Hepatocyte (in vitro differentiated cells): ENCODE results near the gene TBCD. TPM values are rescaled to one million over a fixed set of nuclear protein-coding genes. Genes with fewer than 3 reads are reported as not detected.

Experiments used
- DNase-seq: peaks from one replicate; pipeline ENCODE4 v3.0.0-alpha.2; 2016; ENCODE audit warnings: low spot score
- H2AFZ ChIP-seq: fragments of 200-600 bp; sonication (generic); 2 replicates; pipeline ENCODE4 v1.6.0; 2016; ENCODE audit warnings: antibody characterized with exemption, mild to moderate bottlenecking
- H3K27ac ChIP-seq: fragments of 200-600 bp; sonication (generic); 2 replicates; pipeline ENCODE4 v1.5.1; 2016; ENCODE audit warnings: mild to moderate bottlenecking
- H3K27me3 ChIP-seq: fragments of 200-600 bp; sonication (generic); 2 replicates; pipeline ENCODE4 v1.6.1; 2016
- H3K36me3 ChIP-seq: fragments of 200-600 bp; sonication (generic); replicated peaks from 2 replicates; pipeline ENCODE4 v1.5.1; 2016; ENCODE audit warnings: low read depth; ENCODE audit not compliant: insufficient read depth
- H3K4me1 ChIP-seq: fragments of 200-600 bp; sonication (generic); 2 replicates; pipeline ENCODE4 v1.5.1; 2016; ENCODE audit warnings: mild to moderate bottlenecking, moderate library complexity; ENCODE audit not compliant: insufficient read depth
- H3K4me2 ChIP-seq: fragments of 200-600 bp; sonication (generic); 2 replicates; pipeline ENCODE4 v1.6.0; 2016
- H3K4me3 ChIP-seq: fragments of 200-600 bp; sonication (generic); 2 replicates; pipeline ENCODE4 v1.5.1; 2016; ENCODE audit warnings: mild to moderate bottlenecking
- H3K79me2 ChIP-seq: fragments of 200-600 bp; sonication (generic); 2 replicates; pipeline ENCODE4 v1.6.0; 2017; ENCODE audit warnings: mild to moderate bottlenecking
- H3K9me2 ChIP-seq: fragments of 200-600 bp; sonication (generic); replicated peaks from 2 replicates; pipeline ENCODE4 v1.6.0; 2017; ENCODE audit warnings: mild to moderate bottlenecking; ENCODE audit not compliant: insufficient read depth
- H3K9me3 ChIP-seq: fragments of 200-600 bp; sonication (generic); 2 replicates; pipeline ENCODE4 v1.5.1; 2016; ENCODE audit warnings: low read depth, mild to moderate bottlenecking
- H4K20me1 ChIP-seq: fragments of 200-600 bp; sonication (generic); 2 replicates; pipeline ENCODE4 v1.6.0; 2016; ENCODE audit warnings: mild to moderate bottlenecking; ENCODE audit not compliant: insufficient read depth, poor library complexity, severe bottlenecking
- EZH2 ChIP-seq: fragments of 200-600 bp; sonication (generic); IDR thresholded peaks from 2 replicates; pipeline ENCODE4 v1.6.1; 2016; ENCODE audit warnings: antibody characterized with exemption, mild to moderate bottlenecking, borderline replicate concordance
- EZH2phosphoT487 ChIP-seq: fragments of 200-600 bp; sonication (generic); IDR thresholded peaks from one replicate; pipeline ENCODE4 v1.6.1; 2018; ENCODE audit warnings: antibody characterized with exemption, mild to moderate bottlenecking, low read depth, moderate library complexity; ENCODE audit not compliant: unreplicated experiment, severe bottlenecking
- WGBS: methylation state at CpG from one replicate; pipeline ENCODE4 v1.1.6; 2016; ENCODE audit warnings: low lambda C conversion rate; ENCODE audit errors: missing lambda C conversion rate; 5-methylcytosine and 5-hydroxymethylcytosine counted together
- polyA plus RNA-seq: library from polyadenylated mRNA; unstranded; fragments of >200 nt; fragmentation: Nextera tagmentation; extraction: Ambion mirVana; gene quantifications from 2 replicates; pipeline ENCODE4 v1.2.1, GENCODE V29; 2016
- total RNA-seq: library from RNA; depleted of rRNA; stranded (reverse); fragments of >200 nt; gene quantifications from 2 replicates; pipeline ENCODE4 v1.2.3, GENCODE V29; 2014
- TF ChIP-seq, protein P1 (sequence below): fragments of 200-600 bp; sonication (generic); IDR thresholded peaks from 2 replicates; pipeline ENCODE4 v1.5.1; 2016; ENCODE audit warnings: antibody characterized with exemption, mild to moderate bottlenecking; ENCODE audit not compliant: poor library complexity

TBCD gene
- total and polyA plus RNA-seq, 2 experiments from 2014 or later: 24.5 to 41.5 TPM

DNA sequence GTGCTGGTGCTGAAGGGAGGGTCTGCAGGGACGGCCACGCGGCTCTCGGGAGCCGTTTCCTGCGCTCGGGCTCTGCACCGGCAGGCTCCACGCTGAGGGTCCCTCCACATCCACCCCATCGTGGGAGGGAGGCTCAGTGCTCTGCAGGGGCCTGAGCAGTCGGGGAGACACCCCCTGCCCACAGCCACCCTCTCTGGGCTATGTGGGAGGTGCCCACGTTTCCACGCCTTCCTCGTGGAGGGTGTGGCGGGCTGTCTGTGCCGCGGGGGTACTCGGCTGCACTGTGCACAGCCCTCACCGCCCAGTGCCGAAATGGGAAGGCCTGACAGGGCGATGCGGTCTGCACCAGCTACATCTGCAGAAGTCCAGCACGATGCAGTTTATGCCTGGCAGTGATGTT, 113.4 kb downstream of the TBCD start:
- Histone ChIP-seq H3K27ac (no peak overlapping the region), H3K4me2 (no peak overlapping the region), H3K9me2 (no peaks in the 10 kb centered on the region), H3K27me3 (no peaks in the 10 kb centered on the region), H3K36me3 (no peaks in the 10 kb centered on the region), H4K20me1 (no peaks in the 10 kb centered on the region), H2AFZ (no peak overlapping the region), H3K4me1 (peaks cover 39% of the 10 kb centered on the region), H3K4me3 (no peak overlapping the region), H3K79me2 (peaks cover 4% of the 10 kb centered on the region), H3K9me3 (no peaks in the 10 kb centered on the region)
- DNase-seq: no peak
- TF ChIP-seq, protein P1, sequence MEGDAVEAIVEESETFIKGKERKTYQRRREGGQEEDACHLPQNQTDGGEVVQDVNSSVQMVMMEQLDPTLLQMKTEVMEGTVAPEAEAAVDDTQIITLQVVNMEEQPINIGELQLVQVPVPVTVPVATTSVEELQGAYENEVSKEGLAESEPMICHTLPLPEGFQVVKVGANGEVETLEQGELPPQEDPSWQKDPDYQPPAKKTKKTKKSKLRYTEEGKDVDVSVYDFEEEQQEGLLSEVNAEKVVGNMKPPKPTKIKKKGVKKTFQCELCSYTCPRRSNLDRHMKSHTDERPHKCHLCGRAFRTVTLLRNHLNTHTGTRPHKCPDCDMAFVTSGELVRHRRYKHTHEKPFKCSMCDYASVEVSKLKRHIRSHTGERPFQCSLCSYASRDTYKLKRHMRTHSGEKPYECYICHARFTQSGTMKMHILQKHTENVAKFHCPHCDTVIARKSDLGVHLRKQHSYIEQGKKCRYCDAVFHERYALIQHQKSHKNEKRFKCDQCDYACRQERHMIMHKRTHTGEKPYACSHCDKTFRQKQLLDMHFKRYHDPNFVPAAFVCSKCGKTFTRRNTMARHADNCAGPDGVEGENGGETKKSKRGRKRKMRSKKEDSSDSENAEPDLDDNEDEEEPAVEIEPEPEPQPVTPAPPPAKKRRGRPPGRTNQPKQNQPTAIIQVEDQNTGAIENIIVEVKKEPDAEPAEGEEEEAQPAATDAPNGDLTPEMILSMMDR: no peak
- TF ChIP-seq EZH2phosphoT487: no peak
- no peak for TF ChIP-seq EZH2
- WGBS: 94% methylated on average over 22 of the region's 23 CpGs

DNA sequence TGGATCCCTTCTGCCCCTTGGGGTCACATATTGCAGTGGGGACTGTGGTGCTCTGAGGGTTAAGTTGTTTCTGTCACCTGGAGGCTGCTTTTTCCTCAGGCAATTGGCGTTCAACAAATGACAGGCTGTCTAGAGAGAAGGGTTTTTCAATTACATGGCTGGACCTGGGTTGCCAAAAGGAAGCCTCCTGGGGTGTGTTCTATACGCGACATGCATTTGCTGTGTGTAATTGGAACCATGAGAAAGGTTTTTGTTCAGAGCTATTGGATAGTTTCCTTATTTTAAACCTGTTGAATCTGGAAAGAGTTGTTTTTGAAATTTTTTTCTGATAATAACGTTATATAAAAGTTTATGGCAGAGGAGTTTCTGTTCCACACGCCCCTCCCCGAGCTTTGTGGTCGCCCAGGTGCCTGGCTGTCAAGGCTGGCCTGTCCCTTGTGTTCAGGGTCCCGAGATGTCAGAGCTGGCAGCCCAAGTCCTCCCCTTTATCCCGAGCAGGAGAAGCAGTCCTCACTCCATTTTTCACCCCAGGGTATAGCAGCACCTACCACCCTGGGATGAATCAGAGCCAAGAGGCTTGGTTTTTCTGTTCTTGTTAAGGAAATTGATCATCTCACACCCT, 114.0 kb downstream of the TBCD start:
- H3K4me2 ChIP-seq: no peak overlapping the region
- H3K27ac ChIP-seq: peak overlapping the region; percentile 61
- H3K79me2 ChIP-seq: peaks cover 4% of the 10 kb centered on the region
- H3K9me3 ChIP-seq: no peaks in the 10 kb centered on the region
- H4K20me1 ChIP-seq: no peaks in the 10 kb centered on the region
- no peak overlapping the region for H2AFZ ChIP-seq
- no peaks in the 10 kb centered on the region for H3K27me3 ChIP-seq
- H3K4me3 ChIP-seq: no peak overlapping the region
- H3K4me1 ChIP-seq: peaks cover 36% of the 10 kb centered on the region
- no peak for DNase-seq
- WGBS: 72% methylated on average over 9 of the region's 9 CpGs
- TF ChIP-seq EZH2 (no peak), EZH2phosphoT487 (no peak)
- TF ChIP-seq, protein P1: no peak
- H3K9me2 ChIP-seq: no peaks in the 10 kb centered on the region
- H3K36me3 ChIP-seq: no peaks in the 10 kb centered on the region

DNA sequence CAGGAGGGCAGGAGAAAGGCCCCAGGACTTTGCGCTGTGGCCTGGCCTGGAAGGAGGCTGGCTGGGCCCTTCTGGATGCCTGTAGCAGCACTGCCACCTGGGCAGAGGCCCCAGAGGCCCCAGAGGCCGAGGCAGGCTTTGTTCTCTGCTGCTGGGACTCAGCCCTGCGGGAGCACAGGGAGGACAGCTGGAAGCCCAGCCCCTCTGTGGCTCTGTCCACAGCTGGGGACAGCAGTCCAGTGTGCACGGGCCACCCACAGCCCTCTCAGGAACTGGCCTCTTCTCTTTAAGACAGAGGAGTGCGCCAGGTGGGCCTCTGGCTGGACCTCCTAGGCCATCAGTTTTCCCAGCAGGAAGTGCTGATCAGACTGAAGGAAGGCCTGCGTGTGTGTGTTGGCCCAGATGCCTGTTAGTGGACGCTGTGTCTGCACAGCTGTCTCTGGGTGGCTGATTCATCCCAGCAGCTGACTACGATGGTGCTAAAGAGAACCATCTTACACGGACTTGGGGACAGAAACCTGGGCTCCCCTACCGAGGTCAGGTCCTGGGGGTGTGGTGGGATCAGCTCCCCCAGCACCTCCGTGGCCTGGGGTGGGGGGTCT, 114.8 kb downstream of the TBCD start:
- Histone ChIP-seq H3K4me3 (no peak overlapping the region), H3K9me3 (no peaks in the 10 kb centered on the region), H4K20me1 (no peaks in the 10 kb centered on the region), H3K9me2 (no peaks in the 10 kb centered on the region), H2AFZ (no peak overlapping the region), H3K36me3 (no peaks in the 10 kb centered on the region), H3K4me1 (peaks cover 36% of the 10 kb centered on the region), H3K79me2 (peaks cover 4% of the 10 kb centered on the region), H3K4me2 (no peak overlapping the region), H3K27me3 (no peaks in the 10 kb centered on the region), H3K27ac (peak overlapping the region; percentile 61)
- WGBS: 60% methylated on average over 11 of the region's 11 CpGs
- peak; percentile 58 for DNase-seq
- TF ChIP-seq, protein P1: no peak
- TF ChIP-seq EZH2 (no peak), EZH2phosphoT487 (no peak)
